Activated CD8-positive, alpha-beta memory T cell treated with anti-CD3 and anti-CD28 coated beads for 4 hours (primary cell): ENCODE results near the gene ZC3H12C.
"Not testable (repeated sequence)": the region's sequence is repeated elsewhere in the genome, so short reads cannot be mapped to it uniquely, and the experiment has no call there.

Source experiments
- DNase-seq, 2 donors: peaks; one replicate each; pipeline ENCODE4 v3.0.0-alpha.2; 2020; ENCODE audit warnings: low read depth in 2 of 2

ZC3H12C gene

DNA sequence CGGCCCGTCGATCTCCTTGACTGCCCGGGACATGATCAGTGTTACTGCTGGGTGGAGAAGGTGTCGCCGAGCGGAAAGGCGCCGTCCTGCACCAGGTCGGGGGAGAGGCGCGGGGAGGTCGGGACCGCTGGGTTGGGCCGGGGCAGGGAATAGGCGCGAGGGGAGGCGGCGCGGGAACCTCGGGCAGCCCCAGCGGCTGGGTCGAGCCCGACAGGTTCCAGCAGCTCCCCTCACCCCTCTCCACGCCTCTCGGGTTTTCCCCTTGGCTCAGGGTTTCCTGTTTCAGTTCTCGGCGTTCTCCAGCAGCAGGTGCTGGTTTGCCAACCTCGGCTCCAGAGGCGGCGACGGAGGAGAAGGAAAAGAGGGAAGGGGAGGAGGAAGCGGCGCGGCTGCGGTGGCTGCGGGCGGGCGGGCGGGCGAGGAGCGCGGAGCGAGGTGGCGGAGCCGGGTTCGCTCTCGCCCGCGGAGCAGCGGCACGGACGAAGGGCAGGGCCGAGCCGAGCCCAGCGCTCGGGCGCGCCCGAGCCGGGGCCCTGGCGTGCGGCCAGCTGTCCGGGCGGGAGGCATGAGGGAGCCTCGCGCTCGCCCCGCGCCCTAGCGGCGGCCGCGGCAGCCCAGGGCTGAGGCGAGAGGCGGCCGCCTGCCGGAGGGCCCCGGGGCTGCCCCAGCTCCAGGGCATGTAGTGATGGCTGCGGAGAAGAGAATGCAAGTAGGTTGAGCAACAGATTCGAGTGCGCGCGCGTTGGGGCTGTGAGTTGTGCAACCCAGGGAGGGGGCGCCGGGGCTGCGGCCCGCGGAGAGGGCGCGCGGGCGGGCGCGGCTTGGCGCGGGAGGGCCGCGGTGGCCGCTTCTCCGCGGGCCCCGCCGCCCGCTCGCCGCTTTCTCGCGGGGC, at the start of gene ZC3H12C:
Gene ZC3H12C (plus strand): TSS at position 878 of the 892 bp plus-strand sequence. CDS start 20 bp downstream, outside the sequence.
- DNase-seq: no peak

DNA sequence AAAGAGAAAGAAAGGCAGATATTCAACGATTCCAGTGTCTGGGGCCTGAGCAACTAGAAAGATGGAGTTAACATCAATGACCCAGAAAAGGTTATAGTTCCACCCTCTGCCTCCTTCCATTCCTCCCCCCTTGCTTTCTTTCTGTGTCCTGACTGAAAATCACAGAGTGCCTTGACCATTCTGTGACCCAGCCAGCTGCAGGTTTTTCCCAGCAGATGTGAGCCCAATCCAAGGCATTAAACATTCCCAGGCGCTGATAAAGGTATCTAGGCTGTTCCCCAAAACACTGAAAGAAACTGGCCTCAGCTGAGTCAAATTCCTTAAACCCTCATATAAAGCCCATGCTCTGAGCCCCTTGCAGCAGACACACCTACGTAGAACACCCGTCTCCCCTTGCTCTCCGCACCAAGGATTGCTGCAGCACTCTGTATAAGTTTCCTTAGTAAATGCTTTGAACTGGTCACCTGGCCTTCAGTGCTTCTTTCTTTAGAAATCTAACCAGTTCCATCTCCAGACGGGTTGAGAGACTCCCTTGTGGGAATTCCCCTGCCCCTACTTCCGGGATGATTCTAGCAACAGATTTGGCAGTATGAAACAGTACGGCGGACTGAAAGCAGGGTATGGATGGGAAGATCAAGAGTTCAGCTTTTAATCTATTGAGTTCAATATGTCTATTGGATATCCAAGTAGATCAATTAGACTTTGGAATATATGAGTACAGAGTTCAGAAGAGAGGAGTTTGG, 48.8 kb upstream of the ZC3H12C start:
- no peak for DNase-seq

DNA sequence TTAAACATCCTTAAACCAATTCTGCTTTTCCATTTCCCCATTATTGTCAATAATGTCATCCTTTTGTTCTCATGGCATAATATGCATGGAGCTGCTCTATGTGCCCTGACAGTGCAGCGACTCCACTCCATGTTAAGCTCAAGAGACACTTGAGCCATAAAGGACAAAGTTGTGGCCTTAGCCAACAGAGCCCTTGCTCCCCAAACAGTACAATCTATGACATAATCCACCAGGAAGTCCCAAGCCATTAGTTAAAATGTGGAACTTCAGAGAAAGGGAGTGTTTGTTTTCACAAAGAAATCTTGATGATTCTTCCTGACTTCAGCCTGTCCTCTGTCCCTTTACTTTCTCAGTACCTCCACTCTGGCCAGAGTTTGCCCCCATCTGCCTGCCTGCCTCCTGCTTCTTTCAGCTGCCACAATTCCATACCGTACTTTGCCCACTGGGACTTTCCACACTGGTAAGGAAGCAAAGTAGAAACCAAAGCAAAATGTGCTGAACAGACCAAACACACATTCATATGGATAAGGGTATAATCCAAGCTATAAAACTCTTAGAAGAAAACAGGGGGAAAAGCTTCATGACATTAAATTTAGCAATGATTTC, 46.3 kb upstream of the ZC3H12C start:
- no peak for DNase-seq

DNA sequence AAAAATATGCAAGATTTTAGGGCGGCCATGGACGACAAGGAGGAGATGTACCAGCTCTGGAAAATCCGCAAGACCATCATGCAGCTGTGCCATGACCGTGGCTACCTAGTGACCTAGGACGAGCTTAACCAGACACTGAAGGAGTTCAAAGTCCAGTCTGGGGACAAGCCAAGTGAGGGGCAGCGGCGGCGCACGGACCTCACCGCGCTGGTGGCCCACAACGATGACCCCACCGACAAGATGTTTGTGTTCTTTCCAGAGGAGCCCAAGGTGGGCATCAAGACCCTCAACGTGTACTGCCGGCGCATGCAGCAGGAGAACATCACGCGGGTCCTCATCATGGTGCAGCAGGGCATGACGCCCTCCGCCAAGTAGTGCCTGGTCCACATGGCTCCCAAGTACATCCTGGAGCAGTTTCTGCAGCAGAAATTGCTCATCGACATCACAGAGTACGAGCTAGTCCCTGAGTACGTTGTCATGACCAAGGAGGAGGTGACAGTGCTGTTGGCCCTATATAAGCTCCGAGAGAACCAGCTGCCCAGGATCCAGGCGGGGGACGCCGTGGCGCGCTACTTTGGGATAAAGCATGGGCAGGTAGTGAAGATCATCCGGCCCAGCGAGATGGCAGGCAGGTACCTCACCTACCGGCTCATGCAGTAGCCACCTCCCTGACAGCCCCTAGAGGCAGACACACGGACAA, 43.5 kb upstream of the ZC3H12C start:
- no peak for DNase-seq

DNA sequence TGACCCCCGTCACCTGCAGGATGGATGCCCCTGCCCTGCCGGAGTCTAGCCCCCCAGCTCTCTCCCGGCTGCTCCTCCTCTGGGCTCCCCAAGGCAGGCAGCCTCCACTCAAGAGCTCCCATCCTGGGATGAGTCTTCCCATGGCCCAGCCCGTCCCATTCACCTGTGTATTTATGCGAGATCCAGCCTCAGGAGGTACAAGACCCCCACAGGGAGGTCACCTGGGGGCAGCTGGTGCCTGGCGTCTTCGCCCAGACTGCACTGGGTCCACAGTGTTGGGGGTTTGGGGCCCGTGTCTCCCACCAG, 43.0 kb upstream of the ZC3H12C start:
- DNase-seq: no peak

DNA sequence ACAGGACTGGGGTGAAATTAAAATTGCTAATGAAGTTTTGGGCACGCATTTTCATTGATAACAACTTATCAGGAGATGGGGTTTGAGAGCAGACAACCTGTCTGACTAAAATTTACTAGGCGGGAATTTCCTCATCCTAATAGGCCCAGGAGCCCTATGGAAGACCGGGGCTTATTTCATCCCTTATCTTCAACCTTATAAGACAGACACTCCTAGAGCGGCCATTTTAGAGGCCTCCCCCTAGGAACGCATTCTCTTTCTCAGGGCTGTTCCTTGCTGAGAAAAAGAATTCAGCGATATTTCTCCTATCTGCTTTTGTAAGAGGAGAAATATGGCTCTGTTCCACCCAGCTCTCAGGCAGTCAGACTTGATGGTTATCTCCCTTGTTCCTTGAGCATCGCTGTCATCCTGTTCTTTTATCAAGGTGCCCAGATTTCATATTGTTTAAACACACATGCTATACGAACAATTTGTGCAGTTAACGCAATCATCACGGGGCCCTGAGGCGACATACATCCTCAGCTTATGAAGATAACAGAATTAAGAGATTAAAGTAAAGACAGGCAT, 39.3 kb upstream of the ZC3H12C start:
- no peak for DNase-seq

DNA sequence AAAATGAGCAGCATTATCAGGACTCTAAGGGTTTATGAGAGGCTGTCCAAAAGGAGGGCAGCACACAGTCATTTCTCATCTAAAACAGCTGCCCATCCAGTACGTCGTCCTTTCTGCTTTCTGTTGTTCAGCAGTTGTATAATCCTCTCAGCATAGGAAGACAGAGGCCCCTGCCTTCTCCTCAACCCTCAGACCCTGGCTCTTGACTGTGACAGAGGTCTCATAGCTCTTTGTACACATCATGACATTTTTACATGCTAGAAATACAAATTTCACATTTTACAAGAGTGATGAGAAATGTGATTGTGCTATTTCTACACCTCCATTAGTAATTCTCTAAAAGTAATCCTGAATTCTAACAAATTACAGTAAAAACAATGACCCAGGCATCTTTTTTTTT, 36.2 kb upstream of the ZC3H12C start:
- DNase-seq: no peak

DNA sequence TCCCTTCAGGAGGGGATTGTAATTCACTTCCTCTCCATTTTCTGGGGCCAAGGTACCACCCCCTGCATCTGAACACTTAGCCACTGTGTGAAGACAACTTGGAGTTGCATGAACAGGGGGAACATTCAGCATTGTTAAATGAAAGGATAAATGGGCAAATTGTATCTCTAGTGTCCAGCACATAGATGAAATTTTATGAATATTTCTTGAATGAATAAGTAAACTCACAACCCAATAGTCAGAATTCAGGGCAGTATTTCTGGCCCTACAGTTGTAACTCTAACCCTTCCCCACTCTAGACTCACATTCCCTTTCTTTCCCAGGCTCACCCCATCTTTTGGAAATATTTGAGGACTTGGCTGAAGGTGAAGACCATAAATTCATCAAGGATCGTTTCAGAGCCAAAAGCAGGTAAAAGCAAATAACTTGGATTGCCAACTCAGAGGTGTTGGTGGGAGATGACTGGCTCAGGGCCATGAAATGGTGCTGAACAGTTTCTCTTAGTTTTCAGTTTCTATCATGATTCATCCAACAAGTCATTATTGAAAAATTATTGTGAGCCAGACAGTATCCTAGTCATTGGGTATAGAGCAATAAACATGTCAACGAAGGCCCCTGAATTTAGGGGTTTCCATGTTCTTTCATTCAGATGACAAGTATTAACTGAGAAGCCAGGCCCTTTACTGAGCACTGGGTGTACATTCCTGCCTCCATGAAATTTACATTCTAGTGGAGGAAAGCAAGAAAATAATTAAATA, 33.3 kb upstream of the ZC3H12C start:
- DNase-seq: no peak

DNA sequence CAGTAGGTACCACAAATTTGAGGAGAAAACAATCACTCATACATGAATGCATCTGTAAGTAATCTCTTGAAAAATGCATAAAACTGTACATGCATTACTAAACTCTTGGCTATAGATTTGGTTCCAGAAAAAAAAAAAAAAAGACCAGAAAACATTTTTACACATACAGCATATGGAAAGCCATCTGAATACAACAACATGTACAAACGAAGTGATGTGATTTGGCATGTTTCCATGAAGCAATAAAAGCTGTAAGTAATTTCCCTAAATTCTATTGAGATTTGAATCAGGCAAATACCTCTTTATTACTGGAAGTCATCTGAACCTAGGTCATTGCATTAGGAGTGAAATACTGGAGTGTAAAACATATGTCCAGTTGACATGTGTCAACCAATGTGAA, 31.9 kb upstream of the ZC3H12C start:
- DNase-seq: no peak

DNA sequence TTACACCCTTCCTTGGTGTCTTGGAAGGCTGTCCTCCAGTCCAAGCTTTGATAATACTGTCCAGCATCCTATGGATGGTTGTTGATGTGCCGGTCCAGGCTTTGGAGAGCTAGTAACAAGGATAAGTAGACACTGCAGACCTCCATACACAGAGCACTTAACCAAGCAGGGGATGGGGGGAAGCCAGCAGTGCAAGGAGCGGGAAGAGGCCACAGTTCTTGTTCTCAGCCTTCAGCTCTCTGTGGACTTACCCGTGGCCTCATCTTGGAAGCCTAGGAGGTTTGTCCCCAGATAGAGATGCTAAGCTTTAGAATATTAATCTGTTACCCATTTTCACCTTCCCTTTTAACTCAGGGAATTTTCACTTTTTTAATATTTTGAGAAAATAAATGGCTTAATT, 30.9 kb upstream of the ZC3H12C start:
- no peak for DNase-seq

DNA sequence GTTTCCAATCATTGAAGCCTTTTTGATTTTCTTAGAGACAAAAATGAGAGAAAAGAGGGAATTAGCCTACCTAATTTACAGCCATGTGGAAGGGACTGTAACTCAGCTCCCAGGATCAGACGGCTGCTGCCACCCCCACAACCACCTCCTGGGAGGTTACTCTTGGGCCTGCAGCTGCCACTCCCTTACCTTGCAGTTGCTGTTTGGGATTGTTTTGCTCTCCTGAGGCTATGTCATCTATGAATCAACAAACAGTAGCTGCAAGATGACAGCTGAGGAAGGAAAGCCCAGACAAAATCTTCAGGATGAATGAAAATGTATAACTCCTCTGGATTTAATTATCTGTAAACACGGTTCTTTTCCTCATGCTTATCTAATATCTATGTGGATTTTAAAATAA, 28.0 kb upstream of the ZC3H12C start:
- DNase-seq: no peak

DNA sequence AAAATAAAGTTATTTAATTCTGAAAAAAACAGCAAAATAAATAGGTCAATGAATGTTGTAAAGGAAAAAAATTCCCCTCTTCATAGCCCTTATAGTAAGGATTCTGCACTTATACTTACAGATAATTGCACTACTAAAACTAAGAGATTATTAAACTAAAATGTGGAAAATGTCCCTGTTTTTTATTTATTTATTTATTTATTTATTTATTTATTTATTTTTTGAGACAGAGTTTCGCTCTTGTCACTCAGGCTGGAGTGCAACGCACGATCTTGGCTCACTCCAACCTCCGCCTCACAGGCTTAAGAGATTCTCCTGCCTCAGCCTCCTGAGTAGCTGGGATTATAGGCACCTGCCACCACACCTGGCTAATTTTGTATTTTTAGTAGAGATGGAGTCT, 25.2 kb upstream of the ZC3H12C start:
- not testable (repeated sequence) for DNase-seq

DNA sequence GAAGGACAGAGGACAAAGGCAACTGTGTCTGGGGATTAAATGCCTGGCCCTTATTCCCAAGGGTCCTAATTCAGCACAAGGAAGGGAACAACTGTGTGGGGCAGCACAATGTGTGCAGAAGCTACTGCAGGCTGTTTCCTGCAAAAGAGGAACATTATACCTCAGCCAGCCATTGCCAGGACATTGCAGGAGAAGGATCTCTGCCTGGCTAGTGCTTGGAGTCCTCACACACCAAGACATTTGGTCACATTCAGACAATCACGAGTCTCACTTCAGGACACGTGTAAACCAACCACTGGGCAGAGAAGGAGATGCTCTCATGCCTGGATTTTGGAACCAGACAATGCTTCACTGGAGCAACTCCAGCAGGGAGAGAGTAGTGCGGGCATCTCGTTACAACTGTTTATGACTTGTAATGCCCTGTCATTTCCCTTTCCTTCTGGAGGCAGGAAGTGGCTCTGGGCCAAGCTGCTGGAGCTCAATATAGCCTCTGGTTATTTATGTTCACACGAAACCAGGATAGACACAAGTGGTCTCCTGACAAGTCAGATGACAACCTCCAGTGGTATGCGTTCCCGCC, 23.9 kb upstream of the ZC3H12C start:
- no peak for DNase-seq

DNA sequence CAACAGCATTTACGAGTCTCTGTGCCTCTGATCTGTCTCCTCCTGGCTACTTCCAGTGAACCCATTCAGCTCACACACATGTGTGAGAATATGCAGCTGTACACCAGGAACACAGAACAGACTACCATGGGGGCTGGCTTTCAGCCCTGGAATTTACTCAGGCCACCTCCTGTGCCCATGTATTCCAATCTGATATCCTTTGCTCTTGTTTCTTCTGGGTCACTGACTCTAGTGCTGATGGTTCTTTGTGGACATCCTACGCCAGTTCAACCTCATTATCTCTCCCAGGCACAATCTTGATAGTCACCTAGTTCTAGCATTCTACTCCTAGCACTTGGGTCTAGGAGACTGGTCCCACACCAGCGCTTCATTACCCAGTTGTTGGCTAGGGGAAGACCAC, 23.0 kb upstream of the ZC3H12C start:
- DNase-seq: no peak

DNA sequence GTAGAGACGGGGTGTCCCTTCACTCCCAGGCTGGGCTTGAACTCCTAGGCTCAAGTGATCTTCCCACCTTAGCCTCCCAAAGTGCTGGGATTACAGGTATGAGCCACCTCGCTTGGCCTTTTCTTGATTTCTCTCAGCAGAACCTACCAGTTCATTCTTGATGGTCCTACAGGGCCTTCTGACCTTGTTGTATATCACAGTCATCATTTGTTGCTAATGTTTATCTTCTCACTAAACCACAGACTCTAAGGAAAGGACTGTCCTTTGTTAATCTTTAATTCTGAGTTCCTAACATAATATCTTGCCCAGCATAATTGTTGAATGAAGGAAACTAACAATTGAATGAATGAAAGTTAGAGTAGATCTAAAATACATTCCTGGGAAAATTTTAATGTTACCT, 22.0 kb upstream of the ZC3H12C start:
- no peak for DNase-seq

DNA sequence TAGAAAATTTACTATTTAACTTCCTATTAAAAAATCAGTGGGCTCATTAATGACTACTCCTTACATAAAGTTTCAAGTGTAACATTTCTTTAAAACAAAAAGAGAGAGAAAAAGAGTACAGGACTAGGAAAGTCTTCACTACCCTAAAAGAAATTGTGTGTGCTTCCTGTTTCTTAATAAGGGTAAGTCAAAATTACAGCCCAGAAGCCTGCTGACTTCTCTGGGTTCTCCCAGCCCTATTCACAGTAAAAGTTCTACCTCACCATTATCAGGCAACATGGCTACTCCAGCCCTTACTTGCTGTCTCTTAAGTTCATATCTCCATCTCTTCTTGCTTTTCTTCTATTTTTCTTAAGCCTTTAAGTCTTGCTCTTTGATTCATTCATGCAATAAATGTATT, 20.3 kb upstream of the ZC3H12C start:
- no peak for DNase-seq

DNA sequence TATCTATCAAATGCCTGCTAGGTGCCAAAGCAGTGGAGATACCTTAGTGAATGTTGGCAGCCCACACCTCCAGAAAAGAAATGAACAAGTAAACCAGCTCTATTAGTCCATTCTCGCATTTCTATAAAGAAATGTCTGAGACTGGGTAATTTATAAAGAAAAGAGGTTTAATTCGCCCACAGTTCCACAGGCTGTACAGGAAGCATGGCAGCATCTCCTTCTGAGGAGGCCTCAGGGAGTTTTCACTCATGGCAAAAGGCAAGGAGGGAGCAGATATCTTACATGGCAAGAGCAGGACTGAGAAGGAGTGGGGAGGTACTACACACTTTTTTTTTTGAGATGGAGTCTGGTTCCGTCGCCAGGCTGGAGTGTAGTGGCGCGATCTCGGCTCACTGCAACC, 18.7 kb upstream of the ZC3H12C start:
- DNase-seq: no peak

DNA sequence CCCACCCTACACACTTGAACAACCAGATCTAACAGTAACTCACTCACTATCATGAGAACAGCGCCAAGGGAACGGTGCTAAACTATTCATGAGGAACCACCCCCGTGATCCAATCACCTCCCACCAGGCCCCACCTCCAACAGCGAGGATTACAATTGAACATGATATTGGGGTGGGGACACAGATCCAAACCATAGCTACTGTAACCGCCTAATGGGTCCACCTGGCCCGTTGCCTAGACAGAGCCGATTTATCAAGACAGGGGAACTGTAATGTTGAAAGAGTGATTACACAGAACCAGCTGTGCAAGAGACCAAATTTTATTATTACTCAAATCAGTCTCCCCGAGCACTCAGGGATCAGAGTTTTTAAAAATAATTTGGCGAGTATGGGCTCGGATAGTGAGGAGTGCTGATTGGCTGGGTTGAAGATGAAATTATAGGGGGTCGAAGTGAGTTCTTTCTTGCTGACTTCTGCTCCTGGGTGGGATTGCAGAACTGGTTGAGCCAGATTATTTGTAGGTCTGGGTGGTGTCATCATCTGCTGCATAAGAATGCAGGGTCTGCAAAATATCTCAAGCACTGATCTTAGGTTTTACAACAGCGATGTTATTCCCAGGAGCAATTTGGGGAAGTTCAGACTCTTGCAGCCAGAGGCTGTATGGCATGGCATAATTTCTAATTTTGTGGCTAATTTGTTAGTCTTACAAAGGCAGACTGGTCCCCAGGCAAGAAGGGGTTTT, 17.9 kb upstream of the ZC3H12C start:
- DNase-seq: no peak

DNA sequence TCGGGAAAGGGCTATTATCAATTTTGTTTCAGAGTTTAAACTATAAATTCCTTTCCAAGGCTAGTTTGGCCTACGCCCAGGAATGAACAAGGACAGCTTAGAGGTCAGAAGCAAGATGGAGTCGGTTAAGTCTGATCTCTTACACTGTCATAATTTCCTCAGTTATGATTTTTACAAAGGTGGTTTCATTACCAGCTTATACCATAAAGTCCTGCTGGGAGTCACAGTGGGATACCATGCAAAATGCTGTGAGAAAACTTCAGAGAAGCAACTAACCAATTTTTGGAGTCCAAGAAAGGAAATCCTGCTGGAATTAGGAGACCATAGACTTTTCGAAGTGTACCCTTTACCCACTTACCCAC, 17.4 kb upstream of the ZC3H12C start:
- no peak for DNase-seq

DNA sequence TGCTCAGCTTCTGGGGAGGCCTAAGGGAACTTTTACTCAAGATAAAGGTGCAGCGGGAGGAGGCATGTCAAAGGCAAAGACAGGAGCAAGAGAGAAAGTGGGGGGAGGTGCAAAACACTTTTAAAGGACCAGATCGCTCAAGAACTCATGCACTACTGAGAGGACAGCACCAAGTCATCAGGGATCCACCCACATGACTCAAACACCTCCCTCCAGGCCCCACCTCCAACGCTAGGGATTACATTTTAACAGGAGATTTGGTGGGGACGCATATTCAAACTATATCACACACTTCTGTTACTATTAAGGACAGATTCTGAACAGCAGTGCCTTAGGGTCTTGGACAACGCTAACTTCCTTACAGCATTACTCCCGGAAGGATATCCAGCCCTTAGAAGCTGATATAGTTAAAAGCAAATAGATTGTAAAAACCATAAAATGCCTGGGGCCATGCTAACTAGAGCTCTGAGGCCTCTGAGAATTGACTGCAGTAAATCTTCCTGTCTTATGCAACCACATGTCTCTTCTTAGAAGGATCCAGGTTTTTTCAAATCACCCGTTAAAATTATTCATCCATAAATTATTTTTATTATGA, 16.7 kb upstream of the ZC3H12C start:
- DNase-seq: no peak
